Right renal cortex interstitium (tissue), 3 donors: Measurements from ENCODE around the gene HIVEP3. TPM values are rescaled to one million over a fixed set of nuclear protein-coding genes. Genes with fewer than 3 reads are reported as not detected.

ENCODE experiments used
- DNase-seq, 3 donors: peaks; one replicate each; pipeline ENCODE4 v3.0.0-alpha.2; 2013; ENCODE audit warnings: low read depth in 3 of 3, low spot score in 2 of 3
- polyA plus RNA-seq, 3 donors: library from polyadenylated mRNA; unstranded; fragments of 120-200 nt; gene quantifications; one replicate each; pipeline ENCODE4 v1.2.1, GENCODE V29; 2013; ENCODE audit not compliant: insufficient read length in 3 of 3

HIVEP3 gene
- polyA plus RNA-seq, 3 donors = 3.6 to 4.9 (median 4.0) TPM

- DNase-seq = no peak
Measured at GRCh38 chr1:41660570-41661427, 257.9 kb downstream of the HIVEP3 start.

GRCh38 chr1:41659903-41660302 lies 258.8 kb downstream of the HIVEP3 start:
- no peak for DNase-seq

DNA sequence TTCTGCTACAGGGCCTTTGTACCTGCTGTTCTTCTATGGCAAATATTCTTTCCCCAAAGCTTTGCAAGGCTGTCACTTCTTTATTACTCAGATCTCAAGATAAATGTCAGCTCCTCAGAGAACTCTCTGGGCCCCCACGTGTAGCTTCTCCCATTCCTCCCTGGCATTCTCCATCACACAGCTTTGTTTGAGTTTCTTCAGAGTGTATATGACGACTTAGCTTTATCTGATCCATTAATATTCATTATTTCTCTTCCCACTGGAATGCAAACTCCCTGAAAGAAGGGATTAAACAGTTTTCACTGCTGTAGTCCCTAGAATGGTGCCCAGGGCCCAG lies 259.6 kb downstream of the HIVEP3 start:
- no peak for DNase-seq

DNA sequence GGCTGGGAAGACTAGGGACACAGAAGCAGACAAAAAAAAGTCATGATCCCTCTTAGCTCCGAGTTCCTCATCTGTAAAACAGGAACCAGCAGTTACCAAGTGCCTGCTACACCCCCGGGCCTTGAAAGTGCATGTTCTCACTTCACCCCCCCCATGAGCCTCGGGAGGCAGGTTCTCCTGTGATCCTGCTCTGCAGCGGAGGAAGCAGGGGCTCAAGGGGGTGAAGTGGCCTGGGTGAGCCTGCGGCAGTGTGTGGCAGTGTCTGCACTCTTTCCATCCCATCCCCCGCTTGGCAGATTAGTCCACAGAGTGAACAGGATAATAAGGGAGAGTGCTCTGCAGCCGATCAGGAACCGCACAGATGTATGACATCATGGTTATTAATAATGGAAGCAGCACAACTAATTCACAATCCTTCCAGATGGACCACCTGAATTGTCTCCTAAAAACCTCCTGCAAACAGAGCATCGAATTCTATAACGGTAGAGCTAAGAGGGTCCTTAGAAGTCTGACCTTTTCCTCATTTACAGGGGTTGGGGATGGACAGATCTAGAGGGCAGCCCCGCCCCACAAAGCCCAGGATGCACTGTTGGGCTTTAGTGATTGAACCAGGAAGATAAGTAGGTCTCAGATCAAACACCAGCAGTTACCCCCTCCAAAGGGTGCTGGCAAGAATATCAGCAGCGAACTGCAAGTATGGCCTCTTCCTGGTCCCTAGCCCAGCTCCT lies 260.1 kb downstream of the HIVEP3 start:
- DNase-seq = no peak

GRCh38 chr1:41657679-41658295 lies 260.9 kb downstream of the HIVEP3 start:
- DNase-seq = no peak

DNA sequence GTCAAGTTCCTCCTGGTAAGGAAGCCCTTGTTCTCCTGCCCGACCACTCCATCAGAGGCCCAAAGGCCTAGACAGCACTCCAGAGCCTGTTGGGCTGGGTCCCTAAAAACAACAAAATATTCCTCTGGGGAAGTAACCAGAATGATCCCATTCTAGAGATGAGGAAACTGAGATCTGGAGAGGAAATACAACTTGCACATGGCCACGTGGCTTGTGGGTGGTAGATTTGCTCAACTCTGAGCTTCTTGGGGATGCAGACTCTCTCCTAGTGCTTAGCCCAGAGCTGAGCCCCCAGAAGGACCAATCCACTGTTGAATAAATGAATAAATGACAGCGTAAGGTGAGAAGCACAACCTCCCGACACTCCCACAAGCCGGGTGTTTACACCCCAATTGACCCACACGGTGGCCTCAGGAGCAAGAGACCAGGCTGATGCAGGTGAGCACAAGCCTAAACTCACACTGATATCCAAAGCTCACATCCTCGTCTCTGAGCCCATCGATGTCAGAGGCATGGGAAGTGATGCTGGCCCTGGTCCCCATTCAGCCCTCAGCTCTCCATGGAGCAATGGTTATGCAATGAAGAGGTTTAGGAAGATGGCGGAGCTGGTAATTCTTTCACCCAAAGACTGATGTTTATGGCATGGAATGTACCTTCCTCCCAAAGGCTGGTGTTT lies 261.8 kb downstream of the HIVEP3 start:
- DNase-seq = no peak

DNA sequence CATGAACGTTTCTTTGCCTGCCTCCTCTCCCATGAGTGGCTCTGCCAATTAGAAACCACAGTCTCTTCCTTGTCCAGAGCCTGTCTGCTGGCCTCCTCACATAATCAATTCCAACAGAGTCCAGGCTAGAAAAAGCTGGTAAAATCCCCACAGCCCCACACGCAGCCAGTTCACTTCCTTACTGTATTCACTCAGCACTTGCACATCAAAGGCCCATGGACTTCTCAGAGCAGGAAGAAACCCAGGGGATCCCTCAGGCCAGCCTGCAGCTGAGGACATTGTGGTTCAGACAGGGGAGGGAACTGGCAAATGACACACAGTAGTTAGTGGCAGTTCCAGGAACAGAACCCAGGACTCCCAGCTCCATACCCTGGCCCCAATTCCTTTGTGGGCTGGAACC lies 262.7 kb downstream of the HIVEP3 start:
- DNase-seq = no peak

GRCh38 chr1:41655632-41656031 lies 263.1 kb downstream of the HIVEP3 start:
- no peak for DNase-seq

- no peak for DNase-seq
Measured at GRCh38 chr1:41653574-41653973, 265.1 kb downstream of the HIVEP3 start.

DNA sequence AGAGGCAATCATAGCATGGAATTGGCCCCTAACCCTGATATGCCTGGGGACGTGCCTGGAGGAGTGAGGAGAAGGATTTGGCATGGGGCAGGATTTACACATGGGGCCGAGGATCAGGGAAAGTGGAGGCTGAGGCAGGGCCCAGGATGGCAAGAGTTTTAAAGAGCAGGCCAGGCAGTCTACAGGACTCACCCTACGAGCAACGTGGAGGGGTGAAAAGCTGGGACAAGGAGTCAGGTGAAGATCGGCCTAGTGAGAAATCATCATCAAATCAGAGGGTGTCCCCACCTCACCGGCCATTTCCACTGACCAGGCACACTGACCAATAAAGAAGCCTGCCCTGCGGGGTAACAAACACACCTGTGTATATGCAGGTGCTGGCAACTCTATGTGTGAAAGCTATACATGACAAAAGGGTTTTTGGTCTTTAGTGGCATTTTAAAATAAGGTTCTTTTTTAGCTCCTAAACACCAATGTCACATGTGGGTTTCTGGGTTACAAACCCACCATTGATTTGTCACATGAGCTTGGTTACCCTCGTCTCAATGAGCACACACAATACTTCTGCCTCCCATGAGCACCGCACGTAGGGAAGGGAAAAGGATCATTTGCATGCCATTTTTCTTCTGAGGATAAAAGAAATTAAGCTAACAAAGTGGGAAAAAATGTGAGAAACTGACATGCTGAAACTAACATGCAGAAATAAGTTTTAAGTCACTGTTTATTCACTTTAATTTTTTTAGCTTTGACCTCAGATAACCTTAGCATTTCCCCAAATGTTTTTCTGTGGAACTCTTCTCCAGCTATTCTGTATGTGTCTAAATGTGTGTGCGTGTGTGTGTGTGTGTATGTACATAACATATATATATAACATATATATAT lies 266.1 kb downstream of the HIVEP3 start:
- DNase-seq = no peak

GRCh38 chr1:41650028-41650880 lies 268.5 kb downstream of the HIVEP3 start:
- no peak for DNase-seq

- no peak for DNase-seq
Measured at GRCh38 chr1:41649396-41650027, 269.2 kb downstream of the HIVEP3 start.

DNA sequence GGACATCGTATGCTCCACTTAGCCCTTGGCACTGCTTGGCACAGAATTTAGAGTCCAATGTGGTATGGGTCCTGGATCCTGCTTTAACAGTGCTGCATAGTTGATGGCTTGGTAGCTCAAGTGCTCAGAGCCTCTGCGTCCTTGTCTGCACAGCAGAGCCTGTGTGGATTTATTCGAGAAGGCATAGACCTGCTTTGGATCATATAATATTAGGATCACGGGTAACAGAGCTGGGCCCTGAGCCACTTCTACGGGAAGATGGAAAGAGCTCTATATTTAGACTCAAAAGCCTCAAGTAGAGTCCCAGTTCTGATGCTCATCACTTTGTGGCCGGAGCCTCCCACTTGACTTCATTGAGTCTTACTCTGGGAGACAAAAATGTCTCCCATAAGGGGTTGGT lies 269.9 kb downstream of the HIVEP3 start:
- no peak for DNase-seq

DNA sequence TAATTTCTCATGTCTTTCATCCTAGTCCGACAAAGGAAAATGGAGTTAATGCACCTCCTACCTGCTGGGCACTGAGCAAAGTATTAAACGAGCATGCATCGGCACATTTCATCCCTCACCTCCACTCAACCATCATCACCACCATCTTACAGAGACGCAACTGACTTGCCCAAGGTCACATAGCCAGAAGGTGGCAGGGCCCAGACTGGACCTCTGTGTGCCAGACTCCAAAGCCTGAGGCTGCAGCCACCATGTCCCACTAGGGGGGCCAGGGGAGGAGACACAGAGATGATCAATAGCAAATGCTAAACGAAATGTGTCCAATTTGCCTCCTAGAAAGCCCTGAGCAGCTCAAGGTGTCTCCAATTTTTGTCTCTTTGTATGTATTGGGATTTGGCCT lies 270.5 kb downstream of the HIVEP3 start:
- no peak for DNase-seq

DNA sequence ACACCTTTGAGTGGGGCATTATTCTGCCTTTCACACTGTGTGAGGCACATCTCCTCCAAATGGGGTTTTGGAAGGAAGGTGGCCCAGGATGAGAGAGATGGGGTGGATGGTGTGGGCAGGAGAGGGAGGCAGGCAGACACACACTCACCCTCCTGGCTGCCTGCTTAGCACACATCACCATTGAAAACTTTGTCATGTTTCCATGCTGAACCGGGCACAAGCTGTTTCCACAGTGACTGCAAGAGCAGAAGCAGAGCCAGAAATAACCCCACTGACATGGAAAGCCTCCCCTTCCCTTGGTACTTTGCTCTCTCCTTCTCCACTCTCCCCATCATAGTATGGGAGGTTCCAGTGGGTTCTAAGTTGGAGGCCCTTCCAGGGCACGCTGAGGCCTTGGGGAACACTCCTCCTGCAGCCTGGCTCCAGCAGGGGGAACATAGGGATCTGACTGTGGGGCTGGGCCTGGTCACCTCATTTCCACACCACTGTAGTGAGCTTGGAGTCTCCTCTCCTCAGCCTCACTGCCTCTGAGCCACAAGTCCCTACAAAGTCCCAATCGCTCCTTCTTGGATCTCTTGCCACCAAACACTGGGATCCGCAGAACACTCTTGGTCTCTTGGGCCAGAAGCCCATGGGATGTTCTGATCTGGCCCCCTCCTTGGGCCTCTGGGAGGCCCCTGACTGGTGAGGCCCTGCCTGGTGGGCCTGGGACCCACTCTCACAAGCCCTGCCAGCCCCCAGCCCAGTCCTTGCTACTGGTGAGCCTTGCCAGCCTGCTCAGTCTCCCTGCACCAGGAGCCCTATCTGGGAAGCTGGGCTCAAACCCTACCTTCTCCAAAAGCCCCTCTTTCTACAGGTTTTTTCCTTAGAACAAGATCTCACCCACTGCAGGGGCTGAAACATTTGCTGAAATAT lies 271.2 kb downstream of the HIVEP3 start:
- no peak for DNase-seq

DNA sequence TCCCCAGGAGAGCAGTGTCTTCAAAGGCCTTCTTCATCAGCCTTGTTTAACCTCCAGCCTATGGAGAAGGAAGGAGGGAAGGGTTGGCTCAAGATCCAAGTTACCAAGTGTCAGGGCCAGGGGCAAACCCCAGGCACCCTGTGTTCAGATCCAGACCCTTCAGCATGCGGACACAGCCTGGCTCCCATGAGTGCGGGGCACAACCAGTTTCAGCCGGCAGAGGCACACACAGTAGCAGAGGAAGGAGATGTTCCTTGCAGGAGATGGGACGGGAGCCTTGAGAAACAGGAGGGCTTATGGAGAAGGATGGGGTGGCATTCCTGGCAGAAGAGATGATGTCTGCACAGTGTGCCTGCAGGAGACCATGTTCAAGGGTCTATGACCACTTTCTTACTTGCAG lies 272.5 kb downstream of the HIVEP3 start:
- no peak for DNase-seq

GRCh38 chr1:41645062-41645461 lies 273.7 kb downstream of the HIVEP3 start:
- no peak for DNase-seq
